Skeletal muscle tissue (tissue), 5 donors: Measurements from ENCODE around the gene ZYG11B. TPM values are rescaled to one million over a fixed set of nuclear protein-coding genes. Genes with fewer than 3 reads are reported as not detected.
"Not testable (repeated sequence)": the region's sequence is repeated elsewhere in the genome, so short reads cannot be mapped to it uniquely, and the experiment has no call there.

ENCODE experiments used
- H3K27ac ChIP-seq: one replicate; pipeline ENCODE4 v1.7.0; 2013; ENCODE audit warnings: mild to moderate bottlenecking, low read depth, low read length, inconsistent platforms
- H3K27me3 ChIP-seq, 3 donors: one replicate each; pipeline ENCODE4 v1.7.0; 2013; ENCODE audit warnings: low read length in 3 of 3; ENCODE audit not compliant: control insufficient read depth in 3 of 3, insufficient read depth in 3 of 3
- H3K36me3 ChIP-seq, 3 donors: one replicate each; pipeline ENCODE4 v1.7.0; 2013; ENCODE audit warnings: low read length in 3 of 3; ENCODE audit not compliant: control insufficient read depth in 3 of 3, insufficient read depth in 3 of 3
- H3K4me1 ChIP-seq, 3 donors: one replicate each; pipeline ENCODE4 v1.7.0; 2013; ENCODE audit warnings: low read length in 3 of 3, mild to moderate bottlenecking in 3 of 3; ENCODE audit not compliant: control insufficient read depth in 3 of 3, insufficient read depth in 3 of 3
- H3K4me3 ChIP-seq, 3 donors: one replicate each; pipeline ENCODE4 v1.7.0; 2013; ENCODE audit warnings: low read length in 3 of 3
- H3K9ac ChIP-seq, 3 donors: one replicate each; pipeline ENCODE4 v1.7.0; 2013; ENCODE audit warnings: low read length in 3 of 3, mild to moderate bottlenecking in 3 of 3, moderate library complexity in 2 of 3, low read depth in 1 of 3
- H3K9me3 ChIP-seq, 3 donors: one replicate each; pipeline ENCODE4 v1.7.0; 2013; ENCODE audit warnings: low read length in 3 of 3; ENCODE audit not compliant: control insufficient read depth in 3 of 3
- small RNA-seq: library from RNA; depleted of rRNA; stranded (forward); fragments of <200 nt; gene quantifications from one replicate; pipeline ENCODE3, GENCODE V24; 2014
- total RNA-seq: library from RNA; depleted of rRNA; stranded (reverse); fragments of >200 nt; gene quantifications from one replicate; pipeline ENCODE4 v1.2.3, GENCODE V29; 2014
- donor health status: Osteomylitis.

The ZYG11B gene
- total RNA-seq, 1 donor from 2014 or later: 51.7 TPM

DNA sequence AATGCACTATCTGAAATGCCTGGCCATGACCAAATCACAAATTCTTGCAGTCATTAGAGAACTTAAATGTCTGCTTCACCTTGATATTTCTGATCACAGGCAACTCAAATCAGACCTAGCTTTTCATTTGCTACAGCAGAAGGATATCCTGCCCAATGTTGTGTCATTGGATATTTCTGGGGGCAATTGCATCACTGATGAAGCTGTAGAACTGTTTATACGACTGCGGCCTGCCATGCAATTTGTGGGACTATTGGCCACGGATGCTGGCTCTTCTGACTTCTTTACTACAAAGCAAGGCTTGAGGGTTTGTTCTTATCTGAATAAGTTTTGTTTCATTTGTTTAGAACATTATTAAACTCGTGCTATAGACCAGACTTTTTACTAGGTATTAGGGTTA lies 131.2 kb downstream of the ZYG11B start:
- H3K27ac ChIP-seq: no peak overlapping the region

DNA sequence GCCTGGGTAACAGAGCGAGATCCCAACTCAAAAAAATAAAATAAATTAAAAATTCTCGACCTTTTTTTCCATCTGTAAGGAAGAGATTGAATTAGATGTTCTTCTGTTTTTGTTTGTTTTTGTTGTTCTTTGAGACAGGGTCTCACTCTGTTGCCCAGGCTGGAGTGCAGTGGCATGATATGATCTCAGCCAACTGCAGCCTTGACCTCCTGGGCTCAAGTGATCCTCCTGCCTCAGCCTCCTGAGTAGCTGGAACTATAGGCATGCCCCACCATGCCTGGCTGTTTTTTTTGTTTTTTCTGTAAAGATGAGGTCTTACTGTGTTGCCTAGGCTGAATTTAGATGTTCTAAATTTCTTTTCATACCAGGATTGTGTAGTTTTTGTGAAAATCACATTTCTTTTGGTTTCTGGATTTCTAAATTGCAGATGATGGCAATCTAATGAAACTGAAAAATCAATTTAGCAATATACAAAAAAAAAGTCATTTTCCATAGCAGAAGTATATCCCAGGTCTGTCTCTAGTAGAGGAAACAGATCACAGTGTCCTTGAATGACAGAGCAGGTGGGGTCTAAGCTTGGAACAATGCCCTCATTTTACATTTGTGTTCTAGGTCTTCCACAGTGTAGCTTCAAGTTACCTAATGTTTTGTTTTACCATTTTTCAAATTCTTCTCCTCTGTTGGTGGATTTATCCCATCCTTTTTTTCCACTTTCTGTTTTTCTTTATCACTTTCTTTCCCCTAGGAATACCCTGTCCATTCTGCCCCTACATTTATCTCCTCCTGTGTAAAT lies 136.6 kb downstream of the ZYG11B start:
- Histone ChIP-seq H3K4me3 (no peak overlapping the region), H3K27me3 (no peaks in the 10 kb centered on the region), H3K4me1 (no peaks in the 10 kb centered on the region), H3K9ac (no peak overlapping the region), H3K9me3 (no peaks in the 10 kb centered on the region), H3K36me3 (no peaks in the 10 kb centered on the region), H3K27ac (no peak overlapping the region)

More for the DNA sequence above, 131.2 kb downstream of the ZYG11B start:
- Histone ChIP-seq H3K4me1 (peaks cover 0 to 5% (median 0%) of the 10 kb centered on the region in 3 donors), H3K27me3 (no peaks in the 10 kb centered on the region), H3K9me3 (no peaks in the 10 kb centered on the region), H3K36me3 (no peaks in the 10 kb centered on the region), H3K4me3 (no peak overlapping the region), H3K9ac (no peak overlapping the region)

DNA sequence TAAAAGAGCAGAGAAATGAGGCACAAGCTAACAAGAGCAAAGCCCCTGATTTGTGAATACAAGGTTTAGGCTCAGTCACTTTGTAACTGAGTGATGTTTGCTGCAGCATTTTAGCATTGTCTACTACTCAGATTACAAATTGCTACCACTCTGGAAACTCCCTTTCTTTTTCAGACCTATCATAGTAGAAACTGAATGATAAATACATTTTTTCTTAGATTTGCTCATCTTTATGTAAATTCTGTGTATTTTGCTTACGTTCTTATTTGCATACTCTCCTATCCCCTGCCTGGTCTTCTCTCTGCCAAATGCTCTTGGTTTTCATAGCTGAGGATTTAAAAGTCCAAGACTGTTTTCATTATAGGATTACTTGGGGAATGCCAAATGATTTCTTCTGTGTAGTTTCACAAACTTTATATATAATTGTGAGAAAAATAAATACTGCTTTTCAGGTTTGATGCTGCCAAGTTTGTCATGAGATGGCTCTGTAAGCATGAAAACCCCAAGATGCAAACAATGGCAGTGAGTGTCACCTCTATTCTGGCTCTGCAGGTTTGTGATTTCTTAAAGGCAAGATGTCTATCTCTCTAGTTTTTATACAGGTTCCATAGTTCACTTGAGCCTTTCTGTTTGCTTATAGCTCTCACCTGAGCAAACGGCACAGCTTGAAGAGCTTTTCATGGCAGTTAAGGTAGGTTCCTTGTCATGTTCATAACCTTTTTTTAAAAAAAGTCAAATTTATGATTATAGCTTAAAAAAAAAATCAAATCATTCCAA lies 141.0 kb downstream of the ZYG11B start:
- no peaks in the 10 kb centered on the region for H3K4me1 ChIP-seq
- no peaks in the 10 kb centered on the region for H3K36me3 ChIP-seq
- no peak overlapping the region for H3K4me3 ChIP-seq
- no peaks in the 10 kb centered on the region for H3K9me3 ChIP-seq
- no peak overlapping the region for H3K27ac ChIP-seq
- no peaks in the 10 kb centered on the region for H3K27me3 ChIP-seq
- H3K9ac ChIP-seq: no peak overlapping the region

DNA sequence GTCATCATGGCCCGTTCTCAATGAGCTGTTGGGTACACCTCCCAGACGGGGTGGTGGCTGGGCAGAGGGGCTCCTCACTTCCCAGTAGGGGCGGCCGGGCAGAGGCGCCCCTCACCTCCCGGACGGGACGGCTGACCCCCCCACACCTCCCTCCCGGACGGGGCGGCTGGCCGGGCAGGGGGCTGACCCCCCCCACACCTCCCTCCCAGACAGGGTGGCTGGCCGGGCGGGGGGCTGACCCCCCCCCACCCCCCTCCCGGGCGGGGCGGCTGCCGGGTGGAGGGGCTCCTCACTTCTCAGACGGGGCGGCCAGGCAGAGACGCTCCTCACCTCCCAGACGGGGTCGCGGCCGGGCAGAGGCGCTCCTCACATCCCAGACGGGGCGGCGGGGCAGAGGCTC lies 143.5 kb downstream of the ZYG11B start:
- not testable (repeated sequence) for H3K36me3 ChIP-seq, H3K4me1 ChIP-seq, H3K27ac ChIP-seq, H3K9ac ChIP-seq, H3K4me3 ChIP-seq, H3K27me3 ChIP-seq, H3K9me3 ChIP-seq

DNA sequence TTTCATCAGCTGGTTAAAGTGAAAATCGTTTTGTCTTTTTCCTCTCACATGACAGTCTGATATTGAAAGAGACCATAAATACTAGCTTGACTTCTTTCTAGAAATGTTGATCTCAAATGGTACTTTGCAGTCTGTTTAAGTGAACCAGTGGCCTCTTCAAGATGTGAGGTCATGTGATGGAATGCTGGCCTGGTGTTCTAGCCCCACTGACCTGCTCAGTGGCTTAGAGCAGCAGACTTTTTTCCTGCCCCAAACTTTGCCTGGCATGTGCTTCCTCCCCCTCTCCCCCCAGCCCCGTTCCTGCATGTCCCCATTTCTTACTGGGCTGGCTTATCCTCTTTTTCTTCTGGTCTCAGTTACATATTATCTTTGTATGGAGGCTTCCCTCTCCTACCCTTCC lies 150.6 kb downstream of the ZYG11B start:
- Histone ChIP-seq H3K36me3 (no peaks in the 10 kb centered on the region), H3K9ac (no peak overlapping the region), H3K4me1 (no peaks in the 10 kb centered on the region), H3K27ac (no peak overlapping the region), H3K9me3 (no peaks in the 10 kb centered on the region), H3K4me3 (no peak overlapping the region), H3K27me3 (no peaks in the 10 kb centered on the region)

Small RNAs within 50 kb of the gene (small RNA-seq; reads per million reads assigned to genes)
- not detected for gene RN7SL62P
- 0.12 reads per million for gene RNU2-30P
- not detected for gene RNU6-969P

Other genes with a start within 250 kb of the ZYG11B start
- 103 TPM for gene TUT4, start 173.4 kb upstream of the ZYG11B start, total RNA-seq
- 96.0 TPM for gene GPX7, start 124.1 kb upstream of the ZYG11B start, total RNA-seq
- gene SHISAL2A, start 93.3 kb upstream of the ZYG11B start, total RNA-seq: 0.52 TPM
- gene COA7, start 28.1 kb upstream of the ZYG11B start, total RNA-seq: 12.0 TPM
- not detected for gene ZYG11A, start 116.3 kb downstream of the ZYG11B start, total RNA-seq
- gene ECHDC2, start 195.3 kb downstream of the ZYG11B start, total RNA-seq: 26.6 TPM
- 39.1 TPM for gene SCP2, start 200.8 kb downstream of the ZYG11B start, total RNA-seq